OCI-LY3 (cell line): ENCODE results near the gene ELK3.

ENCODE experiments used
- H2AFZ ChIP-seq: fragments of 200-600, 300-600 bp; shearing (Covaris generic); 2 replicates; pipeline ENCODE4 v1.6.0; 2014; ENCODE audit warnings: antibody characterized with exemption, low read depth, low read length
- H3K27ac ChIP-seq: fragments of 200-600, 300-600 bp; sonication (generic); 2 replicates; pipeline ENCODE4 v1.5.1; 2014; ENCODE audit warnings: mild to moderate bottlenecking, low read length, moderate library complexity, mixed read lengths
- H3K27me3 ChIP-seq: fragments of 200-600, 300-600 bp; sonication (generic); 2 replicates; pipeline ENCODE4 v1.6.1; 2014; ENCODE audit warnings: low read depth, low read length, mixed read lengths
- H3K36me3 ChIP-seq: fragments of 200-600, 300-600 bp; sonication (generic); replicated peaks from 2 replicates; pipeline ENCODE3; 2014; ENCODE audit warnings: low read depth, low read length, mixed read lengths
- H3K4me1 ChIP-seq: fragments of 300-600, 200-600 bp; sonication (generic); 2 replicates; pipeline ENCODE4 v1.6.1; 2014; ENCODE audit warnings: low read length, mixed read lengths
- H3K4me2 ChIP-seq: fragments of 200-600, 300-600 bp; sonication (generic); 2 replicates; pipeline ENCODE4 v1.6.1; 2014; ENCODE audit warnings: low read length, mixed read lengths
- H3K4me3 ChIP-seq: fragments of 300-600, 200-600 bp; sonication (generic); 2 replicates; pipeline ENCODE4 v1.5.1; 2014; ENCODE audit warnings: antibody characterized with exemption, mild to moderate bottlenecking, low read length, moderate library complexity
- H3K79me2 ChIP-seq: fragments of 300-600, 200-600 bp; shearing (Covaris generic); 2 replicates; pipeline ENCODE4 v1.6.1; 2014; ENCODE audit warnings: mild to moderate bottlenecking, low read length, mixed read lengths
- H3K9ac ChIP-seq: fragments of 300-600, 200-600 bp; shearing (Covaris generic); 2 replicates; pipeline ENCODE4 v1.6.0; 2014; ENCODE audit warnings: mild to moderate bottlenecking, low read length, moderate library complexity
- H3K9me3 ChIP-seq: fragments of 200-600, 300-600 bp; shearing (Covaris generic); 2 replicates; pipeline ENCODE4 v1.6.1; 2014; ENCODE audit warnings: low read length, mixed read lengths; ENCODE audit not compliant: insufficient read depth
- H4K20me1 ChIP-seq: fragments of 200-600, 300-600 bp; sonication (generic); 2 replicates; pipeline ENCODE4 v1.6.1; 2016; ENCODE audit warnings: low read length, mixed read lengths; ENCODE audit not compliant: insufficient read depth
- CTCF ChIP-seq: fragments of 200-600, 300-600 bp; sonication (generic); IDR thresholded peaks from 2 replicates; pipeline ENCODE4 v1.5.1; 2014; ENCODE audit warnings: antibody characterized with exemption, low read length, low read depth
- EZH2phosphoT487 ChIP-seq: fragments of 200-600 bp; shearing (Covaris generic); IDR thresholded peaks from 2 replicates; pipeline ENCODE4 v1.6.1; 2018; ENCODE audit warnings: antibody characterized with exemption, mixed run types, low read depth

ELK3 gene

DNA sequence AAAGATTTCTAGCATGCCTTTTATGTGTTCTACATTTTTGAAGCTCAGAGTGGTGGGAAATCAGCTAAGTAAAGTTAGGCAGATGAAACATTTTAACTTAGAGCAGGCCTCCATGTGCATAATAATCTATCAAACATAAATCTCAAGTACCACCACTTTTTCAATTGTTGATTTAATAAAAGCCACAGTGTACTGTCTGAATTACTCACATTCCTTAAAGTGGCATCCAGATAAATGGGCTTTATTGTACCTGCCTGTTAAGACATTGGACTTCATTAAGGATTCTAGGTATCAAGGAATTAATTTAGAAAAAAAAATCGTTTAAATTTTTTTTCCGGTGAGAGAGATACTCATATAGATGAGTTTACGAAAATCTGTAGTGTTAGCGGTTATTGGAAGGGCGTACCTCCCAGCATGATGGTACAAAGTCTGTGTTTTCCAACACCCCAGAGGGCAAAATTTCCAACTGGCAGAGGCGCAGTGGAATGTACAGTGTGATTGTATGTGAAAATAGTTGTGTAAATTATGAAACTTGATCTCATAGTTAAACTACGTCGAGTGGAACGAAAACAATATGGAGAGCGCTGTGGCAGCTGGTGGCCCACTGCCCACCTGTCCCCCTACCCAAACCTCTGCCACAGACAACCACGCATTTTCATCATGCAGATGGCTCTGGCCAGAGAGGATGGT, 25.0 kb downstream of the ELK3 start:
- no peak overlapping the region for H3K27ac ChIP-seq
- peaks cover 72% of the 10 kb centered on the region for H3K79me2 ChIP-seq

DNA sequence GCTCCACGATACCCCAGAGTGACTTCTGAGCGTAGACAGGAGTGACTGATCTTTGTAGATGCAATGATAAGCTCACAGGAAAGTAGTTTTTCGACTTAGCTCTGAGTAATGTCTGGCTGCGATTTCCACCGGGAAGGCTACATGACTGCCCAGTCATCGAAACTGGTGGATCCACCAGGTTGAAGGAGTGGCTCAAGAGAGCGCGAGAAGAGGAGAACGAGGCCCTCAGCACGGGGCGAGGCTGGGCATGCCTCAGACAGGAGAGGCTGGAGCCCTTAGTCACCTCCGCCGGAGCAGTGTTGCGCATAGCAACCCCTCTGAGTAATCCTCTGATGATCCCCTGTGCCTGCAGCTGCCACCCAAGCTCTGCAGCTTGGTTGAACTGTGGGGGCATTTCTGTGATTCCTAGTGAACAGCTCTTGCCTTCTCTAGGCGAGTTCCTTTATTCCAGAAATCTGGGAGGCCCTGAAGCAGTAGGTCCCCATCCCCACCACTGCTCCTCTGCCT, 25.6 kb downstream of the ELK3 start:
- Histone ChIP-seq H3K27me3 (no peaks in the 10 kb centered on the region), H3K9me3 (no peaks in the 10 kb centered on the region), H3K79me2 (peaks cover 70% of the 10 kb centered on the region), H3K4me1 (peaks cover 22% of the 10 kb centered on the region), H4K20me1 (peaks cover 87% of the 10 kb centered on the region), H3K4me3 (no peak overlapping the region), H3K4me2 (no peak overlapping the region), H2AFZ (no peak overlapping the region), H3K9ac (no peak overlapping the region), H3K27ac (no peak overlapping the region), H3K36me3 (peaks cover 52% of the 10 kb centered on the region)
- TF ChIP-seq CTCF (no peak), EZH2phosphoT487 (no peak)

More for the DNA sequence above, 25.0 kb downstream of the ELK3 start:
- Histone ChIP-seq H3K4me2 (no peak overlapping the region), H3K27me3 (no peaks in the 10 kb centered on the region), H3K9me3 (no peaks in the 10 kb centered on the region), H2AFZ (no peak overlapping the region), H4K20me1 (peaks cover 86% of the 10 kb centered on the region), H3K36me3 (peaks cover 46% of the 10 kb centered on the region), H3K4me3 (no peak overlapping the region), H3K9ac (no peak overlapping the region), H3K4me1 (peaks cover 27% of the 10 kb centered on the region)
- TF ChIP-seq CTCF, result no peak
- TF ChIP-seq EZH2phosphoT487, result no peak

GRCh38 chr12:96220902-96221301, 26.7 kb downstream of the ELK3 start:
- H3K9me3 ChIP-seq, result no peaks in the 10 kb centered on the region
- H3K9ac ChIP-seq, result no peak overlapping the region
- H4K20me1 ChIP-seq, result peaks cover 89% of the 10 kb centered on the region
- TF ChIP-seq CTCF, result no peak
- TF ChIP-seq EZH2phosphoT487, result no peak
- H3K27ac ChIP-seq, result no peak overlapping the region
- H3K4me1 ChIP-seq, result peaks cover 17% of the 10 kb centered on the region
- peaks cover 61% of the 10 kb centered on the region for H3K36me3 ChIP-seq
- peaks cover 73% of the 10 kb centered on the region for H3K79me2 ChIP-seq
- no peaks in the 10 kb centered on the region for H3K27me3 ChIP-seq
- H2AFZ ChIP-seq, result no peak overlapping the region
- H3K4me2 ChIP-seq, result no peak overlapping the region
- no peak overlapping the region for H3K4me3 ChIP-seq

- TF ChIP-seq CTCF (no peak), EZH2phosphoT487 (no peak)
- Histone ChIP-seq H3K9me3 (no peaks in the 10 kb centered on the region), H3K36me3 (peaks cover 61% of the 10 kb centered on the region), H2AFZ (no peak overlapping the region), H4K20me1 (peaks cover 89% of the 10 kb centered on the region), H3K9ac (no peak overlapping the region), H3K4me1 (peaks cover 17% of the 10 kb centered on the region), H3K79me2 (peaks cover 72% of the 10 kb centered on the region), H3K27ac (no peak overlapping the region), H3K4me3 (no peak overlapping the region), H3K27me3 (no peaks in the 10 kb centered on the region), H3K4me2 (no peak overlapping the region)
These were observed 27.2 kb downstream of the ELK3 start for GRCh38 chr12:96221391-96221790.
